OCI-LY3 (cell line): Measurements from ENCODE around the gene CCDC40.

Experiments
- CTCF ChIP-seq: fragments of 200-600, 300-600 bp; sonication (generic); IDR thresholded peaks from 2 replicates; pipeline ENCODE4 v1.5.1; 2014; ENCODE audit warnings: antibody characterized with exemption, low read length, low read depth
- EZH2phosphoT487 ChIP-seq: fragments of 200-600 bp; shearing (Covaris generic); IDR thresholded peaks from 2 replicates; pipeline ENCODE4 v1.6.1; 2018; ENCODE audit warnings: antibody characterized with exemption, mixed run types, low read depth

GRCh38 chr17:80105762-80106161, 69.3 kb downstream of the CCDC40 start:
- TF ChIP-seq CTCF (no peak), EZH2phosphoT487 (no peak)
